PFSK-1 (cell line): ENCODE results near the gene MOCOS.

Experiments
- FOXP2 ChIP-seq: optimal IDR thresholded peaks from 2 replicates; pipeline ENCODE3; 2011; ENCODE audit warnings: borderline replicate concordance, control low read depth, inconsistent platforms; ENCODE audit not compliant: insufficient read depth; ENCODE audit errors: extremely low read length, extremely low read depth
- POLR2AphosphoS5 ChIP-seq: IDR thresholded peaks from 2 replicates; pipeline ENCODE4 v1.6.1; 2012; ENCODE audit warnings: low read depth, mild to moderate bottlenecking, control low read depth, low read length, moderate library complexity
- SIN3A ChIP-seq: IDR thresholded peaks from 2 replicates; pipeline ENCODE4 v1.6.1; 2012; ENCODE audit warnings: mild to moderate bottlenecking, low read length, moderate library complexity, borderline replicate concordance; ENCODE audit not compliant: insufficient read depth
- TAF1 ChIP-seq: IDR thresholded peaks from 2 replicates; pipeline ENCODE4 v1.6.1; 2012; ENCODE audit warnings: low read length, control low read depth, borderline replicate concordance; ENCODE audit not compliant: insufficient read depth
- TF ChIP-seq, protein P1 (sequence below), 2 experiments: IDR thresholded peaks; 2 replicates each; pipeline versions ENCODE4 v1.6.1 to v1.8.0; 2011 to 2012; ENCODE audit warnings: low read depth in 2 of 2, low read length in 2 of 2, control low read depth in 1 of 2, inconsistent platforms in 1 of 2, mild to moderate bottlenecking in 1 of 2, moderate library complexity in 1 of 2; ENCODE audit not compliant: insufficient read depth in 1 of 2

MOCOS gene

DNA sequence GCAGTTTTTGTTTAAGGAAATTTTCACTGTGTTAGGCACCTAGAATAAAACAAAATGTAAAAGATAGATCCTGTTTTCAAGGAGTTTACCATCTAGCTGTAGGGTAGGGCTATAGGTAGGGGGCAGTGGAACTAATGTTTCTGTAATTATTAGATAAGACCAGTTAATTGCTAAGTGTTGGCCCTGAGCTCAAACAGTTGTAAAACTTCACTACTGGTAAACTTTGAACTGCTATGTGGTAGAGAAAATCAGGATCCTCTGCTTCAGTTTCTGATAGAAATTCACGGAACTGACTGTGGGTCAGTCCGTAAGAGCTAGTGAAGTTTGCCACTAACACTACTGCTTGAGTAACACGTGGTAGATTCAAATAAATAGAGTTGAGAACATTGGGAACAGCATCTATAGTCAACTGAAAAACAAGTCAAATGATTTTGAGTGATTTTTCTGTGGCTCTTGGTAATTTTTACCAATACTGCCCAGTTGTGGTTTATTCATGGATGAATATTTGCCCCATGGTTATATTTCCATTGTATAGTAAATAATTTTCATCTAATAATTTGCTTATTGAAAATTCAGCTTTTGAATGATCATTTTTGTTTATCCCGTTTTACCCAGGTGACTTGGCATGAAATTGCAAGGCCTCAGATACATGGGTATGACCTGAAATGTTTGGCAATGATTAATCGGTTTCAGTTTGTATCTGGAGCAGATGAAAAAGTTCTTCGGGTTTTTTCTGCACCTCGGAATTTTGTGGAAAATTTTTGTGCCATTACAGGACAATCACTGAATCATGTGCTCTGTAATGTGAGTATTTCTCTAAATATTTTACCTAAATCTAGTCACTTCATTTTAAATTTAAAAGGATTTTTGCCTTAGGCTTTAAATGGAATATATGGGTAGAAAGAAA lies 31.2 kb upstream of the MOCOS start:
- TF ChIP-seq, protein P1, sequence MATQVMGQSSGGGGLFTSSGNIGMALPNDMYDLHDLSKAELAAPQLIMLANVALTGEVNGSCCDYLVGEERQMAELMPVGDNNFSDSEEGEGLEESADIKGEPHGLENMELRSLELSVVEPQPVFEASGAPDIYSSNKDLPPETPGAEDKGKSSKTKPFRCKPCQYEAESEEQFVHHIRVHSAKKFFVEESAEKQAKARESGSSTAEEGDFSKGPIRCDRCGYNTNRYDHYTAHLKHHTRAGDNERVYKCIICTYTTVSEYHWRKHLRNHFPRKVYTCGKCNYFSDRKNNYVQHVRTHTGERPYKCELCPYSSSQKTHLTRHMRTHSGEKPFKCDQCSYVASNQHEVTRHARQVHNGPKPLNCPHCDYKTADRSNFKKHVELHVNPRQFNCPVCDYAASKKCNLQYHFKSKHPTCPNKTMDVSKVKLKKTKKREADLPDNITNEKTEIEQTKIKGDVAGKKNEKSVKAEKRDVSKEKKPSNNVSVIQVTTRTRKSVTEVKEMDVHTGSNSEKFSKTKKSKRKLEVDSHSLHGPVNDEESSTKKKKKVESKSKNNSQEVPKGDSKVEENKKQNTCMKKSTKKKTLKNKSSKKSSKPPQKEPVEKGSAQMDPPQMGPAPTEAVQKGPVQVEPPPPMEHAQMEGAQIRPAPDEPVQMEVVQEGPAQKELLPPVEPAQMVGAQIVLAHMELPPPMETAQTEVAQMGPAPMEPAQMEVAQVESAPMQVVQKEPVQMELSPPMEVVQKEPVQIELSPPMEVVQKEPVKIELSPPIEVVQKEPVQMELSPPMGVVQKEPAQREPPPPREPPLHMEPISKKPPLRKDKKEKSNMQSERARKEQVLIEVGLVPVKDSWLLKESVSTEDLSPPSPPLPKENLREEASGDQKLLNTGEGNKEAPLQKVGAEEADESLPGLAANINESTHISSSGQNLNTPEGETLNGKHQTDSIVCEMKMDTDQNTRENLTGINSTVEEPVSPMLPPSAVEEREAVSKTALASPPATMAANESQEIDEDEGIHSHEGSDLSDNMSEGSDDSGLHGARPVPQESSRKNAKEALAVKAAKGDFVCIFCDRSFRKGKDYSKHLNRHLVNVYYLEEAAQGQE (IDR thresholded peaks at IDR 0.05; ENCODE audit: insufficient read depth in 1 of 2, low read depth in 2 of 2, low read length in 2 of 2), result no peak
- no peak for TF ChIP-seq TAF1
- TF ChIP-seq FOXP2, result no peak

DNA sequence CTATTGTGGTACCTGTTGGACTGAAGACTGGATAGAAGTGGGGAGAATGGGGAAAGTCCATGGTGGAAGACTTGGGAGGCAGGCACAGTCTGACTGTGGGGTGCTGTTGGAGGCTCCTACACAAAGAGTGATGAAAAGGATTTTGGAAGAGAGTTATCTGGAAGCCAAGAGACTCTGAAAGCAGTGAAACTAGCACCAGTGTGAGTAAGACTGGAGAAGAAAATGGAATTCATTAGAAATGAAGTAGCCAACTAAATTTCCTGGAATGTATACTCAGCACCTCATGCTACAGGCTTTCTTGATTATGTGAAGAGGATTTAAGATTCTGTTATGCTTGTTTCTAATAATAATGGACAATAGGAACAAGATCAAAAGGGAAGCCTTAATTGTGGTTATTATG lies 29.9 kb upstream of the MOCOS start:
- no peak for TF ChIP-seq SIN3A
- no peak for TF ChIP-seq TAF1
- TF ChIP-seq FOXP2, result no peak
- TF ChIP-seq, protein P1 (IDR thresholded peaks at IDR 0.05; ENCODE audit: insufficient read depth in 1 of 2, low read depth in 2 of 2, low read length in 2 of 2), result no peak
- TF ChIP-seq POLR2AphosphoS5, result no peak

DNA sequence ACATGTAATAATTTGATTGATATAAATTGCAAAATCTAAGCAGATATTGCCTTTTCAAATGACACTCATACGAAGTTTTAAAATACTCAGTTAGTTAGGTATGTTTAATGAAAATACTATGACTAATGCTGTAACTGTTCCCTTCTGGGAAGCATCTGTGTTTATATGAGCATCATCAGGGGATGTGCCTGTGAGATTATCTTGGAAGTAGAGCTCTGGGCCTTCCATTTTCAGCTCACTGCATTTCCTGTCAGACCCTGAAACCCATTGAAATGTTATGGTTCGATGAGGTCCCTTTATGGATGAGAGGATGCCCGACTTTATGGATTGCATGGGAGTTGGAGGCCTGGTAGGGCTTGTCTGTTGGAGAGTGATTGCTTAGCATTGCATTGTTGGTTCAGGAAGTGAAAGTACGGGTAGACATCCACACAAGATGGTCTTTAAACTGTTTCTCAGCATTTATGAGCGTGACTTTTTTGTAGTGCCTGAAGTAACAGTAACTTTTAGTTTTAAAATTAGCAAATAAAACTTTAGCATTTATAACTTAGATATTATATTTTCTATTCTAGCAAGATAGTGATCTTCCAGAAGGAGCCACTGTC lies 28.9 kb upstream of the MOCOS start:
- no peak for TF ChIP-seq SIN3A
- TF ChIP-seq FOXP2, result no peak
- no peak for TF ChIP-seq POLR2AphosphoS5
- no peak for TF ChIP-seq TAF1
- TF ChIP-seq, protein P1 (IDR thresholded peaks at IDR 0.05; ENCODE audit: insufficient read depth in 1 of 2, low read depth in 2 of 2, low read length in 2 of 2), result no peak

DNA sequence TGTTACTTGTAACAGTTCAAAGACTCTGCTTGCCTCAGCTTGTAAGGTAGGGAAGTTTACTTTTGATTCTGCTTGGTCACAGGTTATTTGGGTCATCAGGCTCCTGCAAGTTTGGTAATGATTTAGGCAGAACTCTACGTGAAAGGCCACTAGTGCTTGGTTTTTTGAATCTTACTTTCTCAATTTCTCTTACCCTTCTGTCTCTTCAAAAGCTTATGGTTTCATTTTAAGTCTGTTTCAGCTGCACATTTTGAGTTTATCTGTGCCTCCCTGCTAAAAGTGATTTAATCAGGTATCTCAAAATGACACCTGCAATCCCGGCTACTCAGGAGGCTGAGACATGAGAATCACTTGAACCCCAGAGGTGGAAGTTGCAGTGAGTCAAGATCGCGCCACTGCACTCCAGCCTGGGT lies 26.3 kb upstream of the MOCOS start:
- no peak for TF ChIP-seq FOXP2
- TF ChIP-seq TAF1, result no peak
- TF ChIP-seq, protein P1 (IDR thresholded peaks at IDR 0.05; ENCODE audit: insufficient read depth in 1 of 2, low read depth in 2 of 2, low read length in 2 of 2), result no peak
- no peak for TF ChIP-seq SIN3A
- TF ChIP-seq POLR2AphosphoS5, result no peak
